ENCODE data around the gene COL23A1.

DNA sequence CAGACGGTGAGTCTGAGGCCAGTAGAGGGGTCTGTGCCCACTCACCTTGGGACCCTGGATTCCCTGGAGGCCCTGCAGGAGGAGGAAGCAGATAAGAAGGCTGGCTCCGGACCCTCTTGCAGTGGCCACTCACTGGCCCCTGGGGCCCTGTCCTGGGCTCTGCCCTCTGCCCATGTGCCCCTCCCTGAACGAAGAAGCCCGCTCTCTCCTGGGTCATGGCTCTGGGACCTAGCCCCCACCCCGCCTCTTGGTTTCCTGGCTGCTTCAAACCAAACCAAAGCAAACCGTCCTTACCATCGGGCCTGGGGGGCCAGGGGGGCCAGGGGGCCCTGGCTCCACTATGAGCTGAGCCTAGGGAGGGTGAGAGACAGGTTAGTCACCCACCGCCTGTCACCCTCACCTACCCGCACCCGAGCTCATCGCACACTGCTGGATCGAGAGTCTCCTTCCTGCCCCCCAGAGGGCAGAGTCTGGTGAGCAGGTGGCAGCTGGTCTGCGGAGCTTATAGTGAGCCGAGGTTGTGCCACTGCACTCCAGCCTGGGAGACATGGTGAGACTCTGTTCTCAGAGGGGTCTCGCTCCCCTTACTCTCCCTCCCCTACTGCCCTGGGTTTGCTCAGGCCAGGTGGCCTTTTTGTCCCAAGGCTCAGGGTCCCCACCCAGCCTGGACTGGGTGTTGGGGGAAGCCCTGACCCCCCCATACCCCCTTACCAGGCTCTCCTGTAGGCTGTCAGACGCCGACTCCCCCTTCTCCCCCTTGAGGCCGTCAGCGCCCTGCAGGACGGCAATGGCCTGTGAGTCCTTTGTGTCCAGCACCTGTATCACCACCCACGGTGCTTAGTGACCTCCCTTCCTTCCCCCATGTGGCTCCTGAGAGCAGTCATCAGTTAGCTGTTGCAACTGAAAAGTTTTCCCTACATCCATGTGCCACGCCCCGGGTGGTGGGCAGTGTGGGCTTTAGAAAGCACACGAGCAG lies 342.4 kb downstream of the COL23A1 start:
- TF ChIP-seq POLR2AphosphoS5 (IDR thresholded peaks at IDR 0.05; ENCODE audit: borderline replicate concordance, low read depth, low read length) (no peak), EZH2 (IDR thresholded peaks at IDR 0.05) (no peak)

Measured in SK-N-MC (cell line).